IPS-18a (cell line): ENCODE measurements around the gene GEMIN4.
"Not testable (repeated sequence)": the region's sequence is repeated elsewhere in the genome, so short reads cannot be mapped to it uniquely, and the experiment has no call there.

Source experiments
- H3K27ac ChIP-seq: one replicate; pipeline ENCODE4 v1.5.1; 2013; ENCODE audit warnings: low read length
- H3K27me3 ChIP-seq: one replicate; pipeline ENCODE4 v1.6.1; 2013; ENCODE audit warnings: mild to moderate bottlenecking, low read length; ENCODE audit not compliant: control insufficient read depth, insufficient read depth
- H3K36me3 ChIP-seq: one replicate; pipeline ENCODE4 v1.6.1; 2013; ENCODE audit warnings: low read depth, low read length; ENCODE audit not compliant: control insufficient read depth
- H3K4me1 ChIP-seq: one replicate; pipeline ENCODE4 v1.6.1; 2013; ENCODE audit warnings: low read depth, low read length; ENCODE audit not compliant: control insufficient read depth
- H3K4me3 ChIP-seq: one replicate; pipeline ENCODE4 v1.5.1; 2013; ENCODE audit warnings: low read length
- H3K9ac ChIP-seq: one replicate; pipeline ENCODE4 v1.6.1; 2013; ENCODE audit warnings: mild to moderate bottlenecking, low read length, moderate library complexity
- H3K9me3 ChIP-seq: one replicate; pipeline ENCODE4 v1.6.1; 2013; ENCODE audit warnings: low read depth, low read length; ENCODE audit not compliant: control insufficient read depth

GEMIN4 gene

GRCh38 chr17:791829-792228, 39.8 kb upstream of the GEMIN4 start:
- Histone ChIP-seq H3K4me1 (peaks cover 4% of the 10 kb centered on the region), H3K9ac (no peak overlapping the region), H3K9me3 (no peaks in the 10 kb centered on the region), H3K4me3 (no peak overlapping the region), H3K27me3 (no peaks in the 10 kb centered on the region), H3K36me3 (peaks cover 24% of the 10 kb centered on the region), H3K27ac (no peak overlapping the region)

- not testable (repeated sequence) for H3K9me3 ChIP-seq, H3K9ac ChIP-seq, H3K4me3 ChIP-seq, H3K27me3 ChIP-seq, H3K4me1 ChIP-seq, H3K27ac ChIP-seq
- H3K36me3 ChIP-seq = peaks cover 24% of the 10 kb centered on the region
Measured at GRCh38 chr17:790874-791247, 38.8 kb upstream of the GEMIN4 start.

- peaks cover 24% of the 10 kb centered on the region for H3K36me3 ChIP-seq
- H3K27ac ChIP-seq, H3K27me3 ChIP-seq, H3K4me1 ChIP-seq, H3K9me3 ChIP-seq, H3K4me3 ChIP-seq, H3K9ac ChIP-seq: not testable (repeated sequence)
Measured at GRCh38 chr17:789931-790873, 38.1 kb upstream of the GEMIN4 start.

GRCh38 chr17:789160-789840, 37.2 kb upstream of the GEMIN4 start:
- Histone ChIP-seq H3K9ac (no peak overlapping the region), H3K27ac (no peak overlapping the region), H3K27me3 (no peaks in the 10 kb centered on the region), H3K36me3 (peaks cover 31% of the 10 kb centered on the region), H3K4me3 (no peak overlapping the region), H3K4me1 (no peaks in the 10 kb centered on the region), H3K9me3 (no peaks in the 10 kb centered on the region)

GRCh38 chr17:788551-788950, 36.5 kb upstream of the GEMIN4 start:
- Histone ChIP-seq H3K27ac (no peak overlapping the region), H3K4me1 (no peaks in the 10 kb centered on the region), H3K36me3 (peaks cover 35% of the 10 kb centered on the region), H3K27me3 (no peaks in the 10 kb centered on the region), H3K9ac (no peak overlapping the region), H3K9me3 (no peaks in the 10 kb centered on the region), H3K4me3 (no peak overlapping the region)

GRCh38 chr17:787641-788221, 35.7 kb upstream of the GEMIN4 start:
- Histone ChIP-seq H3K4me3 (no peak overlapping the region), H3K27me3 (no peaks in the 10 kb centered on the region), H3K27ac (no peak overlapping the region), H3K9ac (no peak overlapping the region), H3K4me1 (no peaks in the 10 kb centered on the region), H3K9me3 (no peaks in the 10 kb centered on the region), H3K36me3 (peaks cover 35% of the 10 kb centered on the region)

- H3K9ac ChIP-seq, H3K27ac ChIP-seq: not testable (repeated sequence)
- peaks cover 29% of the 10 kb centered on the region for H3K36me3 ChIP-seq
Measured at GRCh38 chr17:785901-786300, 33.8 kb upstream of the GEMIN4 start.

GRCh38 chr17:784143-784542, 32.1 kb upstream of the GEMIN4 start:
- Histone ChIP-seq H3K4me3 (no peak overlapping the region), H3K9me3 (no peaks in the 10 kb centered on the region), H3K4me1 (no peaks in the 10 kb centered on the region), H3K27ac (no peak overlapping the region), H3K36me3 (peaks cover 25% of the 10 kb centered on the region), H3K27me3 (no peaks in the 10 kb centered on the region), H3K9ac (no peak overlapping the region)

More at GRCh38 chr17:785901-786300, 33.8 kb upstream of the GEMIN4 start:
- not testable (repeated sequence) for H3K9me3 ChIP-seq, H3K4me3 ChIP-seq, H3K27me3 ChIP-seq, H3K4me1 ChIP-seq

GRCh38 chr17:781805-782731, 30.0 kb upstream of the GEMIN4 start, which contains the start of the genes GLOD4 and MRM3:
Gene GLOD4, minus strand, starts transcription at chr17:782280. Its CDS starts 25 bp downstream, at chr17:782255.
Gene MRM3, plus strand, starts transcription at chr17:782353. Its CDS starts 26 bp downstream, at chr17:782379.
- no peaks in the 10 kb centered on the region for H3K9me3 ChIP-seq
- peak within 1 kb of the TSS; percentile 97 for H3K4me3 ChIP-seq
- H3K27ac ChIP-seq = peak within 1 kb of the TSS; percentile 88
- peak within 1 kb of the TSS; percentile 94 for H3K9ac ChIP-seq
- H3K36me3 ChIP-seq = peaks cover 30% of the 10 kb centered on the region
- no peaks in the 10 kb centered on the region for H3K4me1 ChIP-seq
- H3K27me3 ChIP-seq = no peaks in the 10 kb centered on the region

- Histone ChIP-seq H3K4me1 (no peaks in the 10 kb centered on the region), H3K27ac (no peak overlapping the region), H3K9ac (no peak overlapping the region), H3K27me3 (no peaks in the 10 kb centered on the region), H3K4me3 (no peak overlapping the region), H3K36me3 (peaks cover 54% of the 10 kb centered on the region), H3K9me3 (no peaks in the 10 kb centered on the region)
Measured at GRCh38 chr17:778096-778495, 26.0 kb upstream of the GEMIN4 start.

- Histone ChIP-seq H3K36me3 (peaks cover 82% of the 10 kb centered on the region), H3K9ac (no peak overlapping the region), H3K4me3 (no peak overlapping the region), H3K27ac (no peak overlapping the region), H3K27me3 (no peaks in the 10 kb centered on the region), H3K4me1 (no peaks in the 10 kb centered on the region), H3K9me3 (no peaks in the 10 kb centered on the region)
Measured at GRCh38 chr17:774313-774584, 22.2 kb upstream of the GEMIN4 start.
